KMS-11 (cell line): Measurements from ENCODE around the gene GGT6.

Source experiments
- H2AFZ ChIP-seq: fragments of 200-600 bp; sonication (generic); 2 replicates; pipeline ENCODE4 v1.6.1; 2016; ENCODE audit warnings: antibody characterized with exemption, mixed run types, low read depth
- H3K27ac ChIP-seq: fragments of 200-600 bp; sonication (generic); 2 replicates; pipeline ENCODE4 v1.6.1; 2016; ENCODE audit warnings: mild to moderate bottlenecking, mixed run types
- H3K27me3 ChIP-seq: fragments of 200-600 bp; sonication (generic); 2 replicates; pipeline ENCODE4 v1.6.1; 2017; ENCODE audit warnings: mild to moderate bottlenecking, low read depth, mixed run types, moderate library complexity; ENCODE audit not compliant: insufficient read depth
- H3K36me3 ChIP-seq: fragments of 200-600 bp; sonication (generic); 2 replicates; pipeline ENCODE4 v1.6.1; 2017; ENCODE audit warnings: mild to moderate bottlenecking, mixed run types; ENCODE audit not compliant: insufficient read depth
- H3K4me1 ChIP-seq: fragments of 200-600 bp; sonication (generic); 2 replicates; pipeline ENCODE4 v1.6.1; 2016; ENCODE audit warnings: mild to moderate bottlenecking, low read depth, mixed run types; ENCODE audit not compliant: poor library complexity, severe bottlenecking
- H3K4me2 ChIP-seq: fragments of 200-600 bp; sonication (generic); 2 replicates; pipeline ENCODE4 v1.7.0; 2016; ENCODE audit warnings: mild to moderate bottlenecking, mixed run types
- H3K4me3 ChIP-seq: fragments of 200-600 bp; sonication (generic); IDR thresholded peaks from 2 replicates; pipeline ENCODE4 v1.6.1; 2017; ENCODE audit warnings: low read depth, low read length, mixed read lengths; ENCODE audit not compliant: insufficient read depth
- H3K79me2 ChIP-seq: fragments of 200-600 bp; sonication (generic); 2 replicates; pipeline ENCODE4 v1.6.1; 2016; ENCODE audit warnings: low read depth, mixed run types; ENCODE audit not compliant: insufficient read depth
- H3K9ac ChIP-seq: fragments of 200-600 bp; sonication (generic); 2 replicates; pipeline ENCODE4 v1.6.1; 2016; ENCODE audit warnings: mild to moderate bottlenecking, mixed run types
- H4K20me1 ChIP-seq: fragments of 200-600 bp; sonication (generic); 2 replicates; pipeline ENCODE4 v1.6.1; 2016; ENCODE audit warnings: mild to moderate bottlenecking, mixed run types; ENCODE audit not compliant: insufficient read depth
- CTCF ChIP-seq: fragments of 200-600 bp; sonication (generic); conservative IDR thresholded peaks from 2 replicates; pipeline ENCODE4 v1.6.1; 2017; ENCODE audit warnings: low read depth, mild to moderate bottlenecking, antibody characterized with exemption, low read length, moderate library complexity, mixed read lengths

GGT6 gene

GRCh38 chr17:4584917-4585637, 24.7 kb upstream of the GGT6 start:
- H4K20me1 ChIP-seq: no peaks in the 10 kb centered on the region
- H3K79me2 ChIP-seq: no peaks in the 10 kb centered on the region
- H3K4me2 ChIP-seq: no peak overlapping the region
- H3K36me3 ChIP-seq: no peaks in the 10 kb centered on the region
- H2AFZ ChIP-seq: no peak overlapping the region
- peaks cover 36% of the 10 kb centered on the region for H3K27me3 ChIP-seq
- H3K4me3 ChIP-seq: no peak overlapping the region
- TF ChIP-seq CTCF: no peak
- H3K27ac ChIP-seq: no peak overlapping the region
- no peak overlapping the region for H3K9ac ChIP-seq
- no peaks in the 10 kb centered on the region for H3K4me1 ChIP-seq

- Histone ChIP-seq H3K9ac (no peak within 1 kb of the TSS), H3K4me3 (no peak within 1 kb of the TSS), H3K79me2 (no peaks in the 10 kb centered on the region), H3K27me3 (peaks cover 32% of the 10 kb centered on the region), H3K4me2 (no peak within 1 kb of the TSS), H3K4me1 (no peaks in the 10 kb centered on the region), H3K36me3 (no peaks in the 10 kb centered on the region), H2AFZ (no peak within 1 kb of the TSS), H4K20me1 (no peaks in the 10 kb centered on the region), H3K27ac (no peak within 1 kb of the TSS)
- TF ChIP-seq CTCF: no peak
Measured at GRCh38 chr17:4584101-4584916, 23.9 kb upstream of the GGT6 start, which contains the start of gene SMTNL2. Gene SMTNL2, plus strand, starts transcription at chr17:4584529. Its CDS starts 77 bp downstream, at chr17:4584606.

DNA sequence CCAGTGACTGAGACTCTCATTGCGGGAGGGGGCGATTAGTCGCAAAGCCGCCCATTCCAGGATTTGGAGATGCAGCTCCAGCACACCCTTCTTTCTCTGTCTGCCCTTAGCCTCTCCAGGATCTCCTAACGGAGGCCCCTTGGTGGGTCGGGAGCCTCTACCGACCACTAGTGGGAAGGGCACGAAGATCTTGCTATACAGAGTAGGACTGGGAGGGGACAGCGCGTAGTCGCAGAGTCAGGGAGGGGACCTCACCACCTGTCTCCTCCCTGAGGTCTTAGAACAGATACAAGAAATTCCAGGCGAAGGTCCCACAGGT, 23.4 kb upstream of the GGT6 start:
- H3K4me2 ChIP-seq: no peak overlapping the region
- no peak overlapping the region for H2AFZ ChIP-seq
- no peaks in the 10 kb centered on the region for H4K20me1 ChIP-seq
- no peaks in the 10 kb centered on the region for H3K79me2 ChIP-seq
- no peak overlapping the region for H3K9ac ChIP-seq
- TF ChIP-seq CTCF: no peak
- H3K36me3 ChIP-seq: no peaks in the 10 kb centered on the region
- H3K27ac ChIP-seq: no peak overlapping the region
- peaks cover 32% of the 10 kb centered on the region for H3K27me3 ChIP-seq
- no peak overlapping the region for H3K4me3 ChIP-seq
- H3K4me1 ChIP-seq: no peaks in the 10 kb centered on the region

DNA sequence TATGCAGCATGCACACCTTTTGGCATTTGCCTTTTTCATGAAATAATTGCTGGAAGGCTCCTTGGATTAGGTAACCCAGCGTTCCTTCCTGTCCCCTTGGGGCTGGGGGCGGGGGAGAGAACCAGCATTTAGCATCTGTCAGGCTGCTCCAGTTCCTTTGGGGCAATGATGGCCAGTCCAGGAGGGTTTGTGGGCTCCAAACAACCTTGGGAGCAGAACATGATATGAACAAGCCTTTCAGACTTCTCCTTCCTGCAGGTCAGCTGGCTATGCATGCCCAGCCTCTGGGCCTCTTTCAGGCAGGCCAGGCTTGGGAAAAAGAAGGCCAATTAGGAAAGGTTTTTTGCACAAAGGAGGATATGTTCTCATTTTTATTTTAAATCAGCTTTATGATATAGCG, 22.8 kb upstream of the GGT6 start:
- no peak for TF ChIP-seq CTCF
- H3K36me3 ChIP-seq: no peaks in the 10 kb centered on the region
- no peaks in the 10 kb centered on the region for H3K79me2 ChIP-seq
- no peak overlapping the region for H3K27ac ChIP-seq
- H3K4me3 ChIP-seq: no peak overlapping the region
- no peak overlapping the region for H2AFZ ChIP-seq
- H3K4me1 ChIP-seq: no peaks in the 10 kb centered on the region
- no peaks in the 10 kb centered on the region for H4K20me1 ChIP-seq
- H3K27me3 ChIP-seq: peaks cover 28% of the 10 kb centered on the region
- no peak overlapping the region for H3K9ac ChIP-seq
- H3K4me2 ChIP-seq: no peak overlapping the region
